ENCODE results near the gene MAP3K12.
"Not testable (repeated sequence)": the region's sequence is repeated elsewhere in the genome, so short reads cannot be mapped to it uniquely, and the experiment has no call there.

Gene MAP3K12

GRCh38 chr12:53466640-53467039, 32.6 kb downstream of the MAP3K12 start:
- FAIRE-seq, result no peak

GRCh38 chr12:53465679-53466078, 33.6 kb downstream of the MAP3K12 start:
- no peak for FAIRE-seq

- no peak for FAIRE-seq
These were observed 34.4 kb downstream of the MAP3K12 start for GRCh38 chr12:53464685-53465418.

DNA sequence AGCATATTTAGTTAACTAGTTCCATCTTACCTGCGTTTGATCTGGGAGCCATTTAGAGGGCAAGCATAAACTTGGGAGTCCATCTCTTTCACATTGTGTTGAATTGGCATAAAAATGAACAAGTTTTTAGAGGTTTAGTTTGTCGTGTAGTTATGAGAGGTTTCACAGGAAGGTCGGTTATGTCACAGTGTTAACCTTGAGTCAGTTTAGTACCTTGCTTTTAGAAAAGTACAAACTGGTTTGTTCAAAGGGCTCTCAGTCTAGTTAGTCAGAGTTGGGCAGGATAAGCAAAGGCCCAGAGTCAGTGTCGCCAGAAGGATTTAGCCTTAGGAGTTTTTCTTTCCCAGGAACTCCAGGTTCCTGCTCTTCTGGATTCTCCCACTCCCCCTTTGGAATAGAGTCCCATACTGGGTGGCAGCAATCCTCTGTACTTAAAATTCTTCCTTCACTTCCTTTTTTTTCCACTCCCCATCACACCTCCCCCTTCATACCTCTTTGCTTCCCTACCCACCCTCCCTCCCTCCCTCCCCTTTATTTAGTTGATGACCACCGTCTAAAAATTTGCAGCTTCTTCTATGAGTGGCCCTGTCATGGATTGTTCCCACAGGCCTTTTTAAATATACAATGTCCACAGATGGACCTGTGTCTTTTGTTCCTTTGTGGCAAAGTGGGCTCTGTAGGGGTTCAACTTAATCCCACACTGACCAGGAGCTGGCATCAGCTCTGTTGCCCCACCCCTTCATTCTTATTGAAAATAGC, 35.3 kb downstream of the MAP3K12 start:
- FAIRE-seq, result no peak

- no peak for FAIRE-seq
These were observed 36.3 kb downstream of the MAP3K12 start for GRCh38 chr12:53462935-53463334.

GRCh38 chr12:53461591-53461990, 37.7 kb downstream of the MAP3K12 start:
- FAIRE-seq, result no peak

DNA sequence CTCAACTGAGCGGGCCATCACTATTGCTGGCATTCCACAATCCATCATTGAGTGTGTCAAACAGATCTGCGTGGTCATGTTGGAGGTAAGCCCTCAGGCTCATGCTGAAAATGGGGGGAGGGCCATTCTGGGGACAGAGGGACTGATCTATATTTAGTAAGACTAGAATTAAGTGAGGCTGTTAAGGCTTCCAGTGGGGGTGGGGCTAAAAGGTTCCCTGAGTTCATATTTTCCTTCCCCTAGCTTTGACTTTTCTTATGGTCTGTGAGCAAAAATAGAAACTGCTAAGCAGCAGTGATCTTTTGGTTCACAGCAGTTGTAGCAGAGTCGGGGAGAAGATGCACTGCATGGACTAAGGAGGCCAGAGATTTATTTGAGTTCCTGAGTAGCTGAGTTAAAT, 38.2 kb downstream of the MAP3K12 start:
- FAIRE-seq, result no peak

DNA sequence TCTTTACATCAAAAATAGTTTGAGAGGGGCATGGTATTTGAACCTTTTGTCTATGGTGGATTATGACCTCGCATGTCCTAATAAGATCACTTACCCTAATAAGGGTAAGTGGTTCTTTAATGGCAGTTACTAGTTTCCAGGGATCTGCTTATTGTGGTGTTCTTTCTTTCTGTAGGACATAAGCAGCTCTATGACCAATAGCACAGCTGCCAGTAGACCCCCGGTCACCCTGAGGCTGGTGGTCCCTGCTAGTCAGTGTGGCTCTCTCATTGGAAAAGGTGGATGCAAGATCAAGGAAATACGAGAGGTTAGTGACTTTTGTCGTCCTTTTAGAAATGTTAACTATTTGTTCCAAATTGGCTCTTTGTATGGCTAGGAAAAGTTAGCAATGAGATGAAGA, 40.2 kb downstream of the MAP3K12 start:
- no peak for FAIRE-seq

- no peak for FAIRE-seq
These were observed 42.4 kb downstream of the MAP3K12 start for GRCh38 chr12:53456654-53457366.

- FAIRE-seq, result no peak
These were observed 44.6 kb downstream of the MAP3K12 start for GRCh38 chr12:53454707-53455106.

- FAIRE-seq, result no peak
These were observed 45.2 kb downstream of the MAP3K12 start for GRCh38 chr12:53453953-53454640.

DNA sequence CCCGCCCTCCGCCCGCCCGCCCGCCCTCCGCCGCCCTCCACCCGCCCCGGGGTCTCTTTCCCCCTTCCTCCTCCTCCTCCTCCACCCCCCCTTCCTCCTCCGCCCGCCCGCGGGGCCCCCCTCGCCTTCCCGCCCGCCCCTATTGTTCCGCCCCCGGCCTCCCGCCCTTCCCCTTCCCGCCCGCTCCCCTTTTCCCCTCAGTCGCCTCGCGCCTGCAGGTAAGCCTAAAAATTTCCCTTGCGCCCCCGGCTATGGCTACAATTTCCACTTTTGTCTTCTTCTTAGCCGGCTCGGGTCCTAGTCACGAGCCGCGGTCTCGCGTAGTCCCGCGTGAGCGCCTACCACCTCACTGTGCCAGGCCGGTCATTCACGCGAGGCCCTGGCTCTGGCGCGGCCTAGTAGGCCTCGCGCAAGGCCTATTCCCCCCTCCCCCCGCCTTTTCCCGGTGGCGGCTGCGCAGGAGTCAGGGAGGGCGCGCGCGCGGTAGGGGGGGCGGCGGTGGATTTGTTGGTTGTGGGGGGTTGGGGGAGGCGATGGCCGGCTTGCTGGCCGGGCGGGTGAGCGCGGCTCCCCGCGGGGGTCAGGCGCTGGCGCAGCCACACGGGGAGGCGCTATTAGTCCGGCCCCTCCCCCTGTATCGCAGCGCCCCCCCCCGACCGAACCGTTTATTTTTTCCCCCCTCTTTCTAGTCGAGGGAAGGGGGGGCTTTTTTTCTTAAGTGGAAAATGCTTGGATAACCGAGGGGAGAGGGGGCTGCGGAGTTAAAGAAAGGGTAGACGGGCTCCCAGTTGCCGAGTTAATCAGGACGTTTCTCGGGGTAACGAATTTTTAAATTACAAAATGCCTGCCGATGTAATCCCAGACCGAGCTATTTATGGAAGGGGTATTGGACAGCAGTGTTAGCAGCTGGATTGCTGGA, 46.8 kb downstream of the MAP3K12 start:
- FAIRE-seq, result no peak

- FAIRE-seq, result peak; percentile 88
These were observed 47.5 kb downstream of the MAP3K12 start, which contains the start of gene PCBP2 for GRCh38 chr12:53451661-53452158. Gene PCBP2, plus strand, starts transcription at chr12:53452102. Its CDS starts 2,699 bp downstream, at chr12:53454801.

DNA sequence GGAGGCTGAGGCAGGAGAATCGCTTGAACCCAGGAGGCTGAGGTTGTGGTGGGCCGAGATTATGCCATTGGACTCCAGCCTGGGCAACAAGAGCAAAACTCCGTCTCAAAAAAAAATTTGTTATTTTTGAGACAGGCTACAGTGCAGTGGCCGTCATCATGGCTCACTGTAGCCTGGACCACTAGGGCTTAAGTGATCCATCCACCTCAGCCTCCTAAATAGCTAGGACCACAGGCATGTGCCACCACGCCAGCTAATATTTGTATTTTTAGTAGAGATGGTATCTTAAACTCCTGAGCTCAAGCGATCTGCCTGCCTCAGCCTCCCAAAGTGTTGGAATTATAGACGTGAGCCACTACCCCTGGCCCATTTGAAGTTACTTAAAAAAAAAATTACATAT, 48.3 kb downstream of the MAP3K12 start:
- FAIRE-seq, result no peak

DNA sequence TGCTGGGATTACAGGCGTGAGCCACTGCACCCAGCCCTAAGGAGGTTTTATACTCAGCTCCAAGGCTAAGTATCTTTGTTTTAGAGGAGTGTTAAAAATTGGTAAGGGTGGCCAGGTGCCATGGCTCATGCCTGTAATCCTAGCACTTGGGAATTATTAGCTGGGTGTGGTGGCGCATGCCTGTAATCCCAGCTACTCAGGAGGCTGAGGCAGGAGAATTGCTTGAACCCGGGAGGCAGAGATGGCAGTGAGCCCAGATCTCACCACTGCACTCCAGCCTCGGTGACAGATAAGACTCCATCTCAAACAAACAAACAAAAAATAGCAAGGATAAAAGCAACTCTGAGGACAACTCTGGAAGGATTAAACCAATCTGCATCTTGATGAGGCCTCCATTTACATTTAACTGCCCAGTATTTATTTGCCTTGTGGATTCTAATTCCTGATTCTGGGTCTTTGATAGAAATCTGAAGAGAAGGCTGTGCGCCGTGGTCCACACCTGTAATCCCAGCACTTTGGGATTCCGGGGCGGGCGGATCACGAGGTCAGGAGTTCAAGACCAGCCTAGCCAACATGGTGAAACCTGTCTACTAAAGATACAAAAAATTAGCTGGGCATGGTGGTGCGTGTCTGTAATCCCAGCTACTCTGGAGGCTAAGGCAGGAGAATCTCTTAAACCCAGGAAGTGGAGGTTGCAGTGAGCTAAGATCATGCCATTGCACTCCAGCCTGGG, 54.5 kb downstream of the MAP3K12 start:
- FAIRE-seq, result not testable (repeated sequence)

DNA sequence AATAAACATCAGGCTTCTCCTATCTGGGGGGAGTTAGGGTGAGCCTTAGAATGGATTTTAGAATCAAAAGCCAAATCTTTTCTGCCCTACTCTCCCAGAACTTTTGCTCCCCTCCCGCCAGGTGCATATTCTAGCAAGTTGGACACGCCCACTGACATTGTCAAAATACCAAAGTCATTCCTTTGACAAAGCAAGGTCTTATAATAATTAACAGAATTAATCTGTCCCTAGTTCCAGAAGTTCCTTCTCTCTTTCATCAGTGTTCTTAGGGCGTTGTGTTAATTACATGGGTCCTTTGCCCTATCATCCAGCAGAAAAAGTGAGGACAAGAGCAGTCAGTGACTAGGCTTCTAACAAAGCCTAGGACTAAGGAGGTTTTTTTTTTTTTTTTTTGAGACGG, 55.3 kb downstream of the MAP3K12 start:
- FAIRE-seq, result no peak

DNA sequence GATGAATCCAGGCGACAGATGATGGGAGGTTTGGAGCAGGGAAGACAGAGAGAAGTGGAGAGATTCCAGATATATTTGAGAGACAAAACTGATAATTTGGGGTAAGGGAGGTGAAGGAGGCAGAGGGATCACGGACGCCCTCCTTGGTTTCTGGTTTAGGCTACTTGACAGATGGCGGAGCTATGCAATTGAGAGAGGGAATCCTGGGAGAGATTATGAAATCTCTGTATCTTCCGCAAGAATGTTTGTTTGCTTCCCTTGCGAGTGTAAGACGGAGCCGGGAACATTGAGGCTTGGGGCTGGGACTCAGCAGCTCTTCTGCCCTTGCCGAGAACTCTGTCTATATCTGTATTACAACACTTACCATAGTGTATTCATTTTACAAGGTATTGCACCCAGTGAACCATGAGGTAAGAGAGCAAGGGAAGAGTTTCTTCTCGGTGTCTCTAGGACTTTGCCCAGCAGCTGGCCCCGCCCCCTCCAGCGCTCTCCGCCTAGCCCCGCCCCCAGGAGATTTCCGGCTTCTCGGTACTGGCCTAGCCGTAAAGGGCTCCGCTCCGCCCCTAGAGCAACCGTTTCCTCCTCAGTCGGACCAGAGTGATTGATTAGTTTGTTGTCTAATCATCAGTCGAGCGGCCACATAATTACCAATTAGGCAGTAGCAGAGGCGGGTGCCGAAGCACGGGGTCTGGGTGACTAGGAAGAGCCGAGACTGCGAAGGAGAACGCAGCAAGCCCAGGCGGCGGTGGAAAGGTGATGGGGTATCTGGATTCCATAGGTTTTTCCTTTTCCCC, 58.0 kb downstream of the MAP3K12 start, which contains the start of gene PRR13:
Gene PRR13 (plus strand): TSS at position 695 of the 794 bp plus-strand sequence. CDS start 981 bp downstream, outside the sequence.
- peak; percentile 75 for FAIRE-seq

- FAIRE-seq, result not testable (repeated sequence)
These were observed 59.7 kb downstream of the MAP3K12 start for GRCh38 chr12:53439582-53439981.

DNA sequence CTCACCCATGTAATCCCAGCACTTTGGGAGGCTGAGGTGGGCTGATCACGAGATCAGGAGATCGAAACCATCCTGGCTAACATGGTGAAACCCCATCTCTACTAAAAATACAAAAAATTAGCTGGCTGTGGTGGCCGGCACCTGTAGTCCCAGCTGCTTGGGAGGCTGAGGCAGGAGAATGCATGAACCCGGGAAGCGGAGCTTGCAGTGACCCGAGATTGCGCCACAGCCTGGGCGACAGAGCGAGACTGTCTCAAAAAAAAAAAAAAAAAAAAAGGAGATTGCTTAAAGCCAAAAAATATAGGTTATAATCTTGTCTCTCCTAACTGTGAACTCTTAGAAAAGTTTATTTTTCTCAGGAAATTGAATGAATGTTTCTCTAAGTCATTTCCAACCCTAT, 63.9 kb downstream of the MAP3K12 start:
- not testable (repeated sequence) for FAIRE-seq

- FAIRE-seq, result no peak
These were observed 68.1 kb downstream of the MAP3K12 start for GRCh38 chr12:53431187-53431586.

Measured in TTC549 (cell line).